HG02970 (cell line): ENCODE data around the gene SYNPO.

Experiments
- ATAC-seq: cut with Tn5 transposase; IDR thresholded peaks from one replicate; pipeline ENCODE4 v1.9.1; 2021; ENCODE audit warnings: mild to moderate bottlenecking, moderate library complexity, moderate number of reproducible peaks; ENCODE audit not compliant: unreplicated experiment, low FRiP score

SYNPO gene

DNA sequence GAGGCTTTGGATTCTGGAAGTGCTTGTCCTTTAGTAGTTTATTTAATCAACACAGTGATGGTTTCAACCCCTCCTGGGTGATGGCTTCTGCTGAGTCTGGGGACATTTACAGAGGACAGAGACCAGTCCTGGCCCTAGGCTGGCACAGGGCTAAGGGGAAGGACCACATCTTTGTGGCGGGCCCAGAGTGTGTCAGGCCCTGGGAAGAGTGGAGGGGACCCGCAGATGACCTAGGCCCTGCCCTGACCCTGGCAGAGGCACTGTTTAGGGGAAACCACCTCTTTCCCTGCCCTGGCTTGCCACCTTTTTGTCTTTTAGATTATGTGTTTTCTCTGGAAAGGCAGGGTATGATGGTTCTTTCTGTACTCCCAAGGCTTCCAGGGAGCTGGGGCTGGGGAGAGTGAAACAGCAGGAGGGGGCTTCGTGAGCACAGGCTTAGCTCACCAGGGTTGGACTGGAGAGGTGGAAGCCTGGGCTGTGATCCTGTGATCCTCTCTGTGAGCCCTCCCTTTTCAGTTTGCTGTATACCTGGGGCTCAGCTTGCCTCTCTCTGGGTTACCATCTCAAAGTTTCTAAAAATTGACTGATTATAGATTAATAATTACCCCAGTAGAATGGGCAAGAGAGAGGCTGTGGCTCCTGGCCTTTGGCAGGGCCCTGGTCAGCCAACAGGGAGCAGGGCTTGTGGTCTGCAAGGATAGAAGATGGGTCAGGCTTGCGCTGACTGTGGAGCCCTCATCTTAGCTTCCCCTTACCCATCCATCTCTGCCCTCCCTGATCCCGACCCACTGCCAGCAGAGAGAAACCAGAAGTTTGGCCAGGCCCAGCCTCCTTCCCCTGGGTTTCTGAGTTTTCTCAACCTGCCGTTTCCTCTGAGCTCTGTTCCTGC lies 1.7 kb upstream of the SYNPO start:
- ATAC-seq, result no peak

DNA sequence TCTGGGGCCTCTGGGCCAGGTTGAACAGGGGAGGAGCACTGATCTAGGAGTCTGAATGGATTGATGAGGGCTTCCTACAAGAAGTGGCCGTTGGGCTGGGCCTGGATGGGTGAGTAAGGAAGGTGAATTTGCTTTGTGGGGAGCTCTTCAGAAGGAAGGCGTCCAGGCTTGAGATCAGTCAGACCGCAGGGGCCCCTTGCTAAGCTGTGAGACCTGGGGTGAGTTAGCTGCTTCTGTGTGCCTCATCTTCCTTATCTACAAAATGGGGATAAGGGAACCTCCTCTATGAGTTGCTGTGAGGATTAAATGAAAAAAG lies 1.1 kb upstream of the SYNPO start:
- ATAC-seq, result no peak

DNA sequence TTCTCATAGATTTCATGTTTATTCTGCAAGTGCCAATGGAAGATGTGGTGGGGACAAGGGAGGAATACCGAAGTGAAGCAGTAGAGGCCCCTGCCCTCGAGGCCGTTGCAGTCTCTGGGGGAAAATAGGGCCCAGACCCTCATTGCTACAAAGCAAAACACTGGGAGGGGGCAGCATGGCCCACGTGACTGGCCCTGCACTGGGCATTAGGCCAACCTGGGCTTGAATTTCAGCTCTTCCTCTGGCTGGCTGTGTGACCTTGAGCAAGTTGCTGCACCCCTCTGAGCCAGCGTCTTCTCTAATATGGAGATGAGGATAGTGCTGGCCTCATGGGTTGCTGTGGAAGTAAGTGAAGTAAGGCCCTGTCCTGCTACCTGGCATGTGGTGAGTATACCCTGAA lies 709 bp upstream of the SYNPO start:
- ATAC-seq, result no peak

DNA sequence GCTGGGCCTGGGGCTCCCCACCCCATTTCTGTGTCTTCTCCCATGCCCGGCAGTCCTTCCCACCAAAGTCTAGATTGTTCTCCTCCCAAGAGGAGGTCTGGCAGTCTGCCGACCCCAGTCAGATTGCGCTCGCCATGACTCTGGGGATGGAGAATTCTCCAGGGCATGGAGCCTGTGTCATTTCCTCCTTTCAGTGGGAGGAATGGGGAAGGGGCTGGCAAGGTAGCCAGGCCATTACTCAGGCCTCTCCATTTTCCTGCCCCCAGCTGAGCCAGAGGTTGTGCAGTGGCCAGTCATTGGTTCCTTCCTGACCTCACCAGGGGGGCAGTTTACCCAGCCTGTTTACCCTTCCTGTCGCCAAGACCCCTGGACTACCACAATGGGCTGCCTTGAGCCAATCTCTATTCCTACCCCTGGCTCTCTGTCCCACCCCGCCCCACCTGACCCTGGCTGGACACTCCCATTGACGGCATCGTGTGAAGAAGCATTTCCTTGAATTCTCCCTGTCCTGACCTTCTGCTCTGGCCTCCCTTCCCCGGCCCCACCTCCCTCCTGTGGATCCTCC lies 628 bp downstream of the SYNPO start:
- ATAC-seq, result no peak

DNA sequence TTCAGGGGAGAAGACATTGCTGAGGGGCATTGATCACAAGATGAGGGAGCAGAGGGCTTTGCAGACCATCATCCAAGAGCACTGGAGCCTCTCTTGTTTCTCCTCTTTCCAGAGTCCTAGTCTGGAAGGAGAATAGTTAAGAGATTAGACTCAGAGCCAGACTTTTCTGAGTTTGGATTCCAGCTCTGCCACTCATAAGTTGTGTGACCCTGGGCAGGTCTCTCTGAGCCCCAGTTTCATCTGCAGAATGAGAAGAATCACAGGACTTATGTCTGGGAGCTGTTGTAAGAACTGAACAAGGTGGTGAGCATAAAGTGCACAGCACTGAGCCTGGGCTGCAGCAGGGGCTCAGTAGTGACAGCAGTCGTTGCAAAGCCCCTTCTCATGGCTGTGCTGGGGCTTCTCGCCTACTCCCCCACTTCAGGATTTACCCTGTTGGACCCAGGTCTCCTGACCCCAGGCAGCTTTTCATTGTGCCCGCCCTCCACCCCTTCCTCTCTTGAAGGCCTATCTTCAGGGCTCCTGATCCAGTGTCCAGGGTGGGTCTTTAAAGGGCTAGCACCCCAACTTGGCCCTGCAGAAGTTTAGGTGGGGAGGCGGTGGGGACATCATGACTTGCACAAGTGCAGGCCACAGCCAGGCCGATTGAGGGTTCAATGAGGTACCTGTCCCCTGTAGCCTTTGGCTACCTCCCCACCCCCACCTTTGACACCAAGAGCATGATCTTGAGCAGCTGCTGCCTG lies 1.5 kb downstream of the SYNPO start:
- no peak for ATAC-seq

DNA sequence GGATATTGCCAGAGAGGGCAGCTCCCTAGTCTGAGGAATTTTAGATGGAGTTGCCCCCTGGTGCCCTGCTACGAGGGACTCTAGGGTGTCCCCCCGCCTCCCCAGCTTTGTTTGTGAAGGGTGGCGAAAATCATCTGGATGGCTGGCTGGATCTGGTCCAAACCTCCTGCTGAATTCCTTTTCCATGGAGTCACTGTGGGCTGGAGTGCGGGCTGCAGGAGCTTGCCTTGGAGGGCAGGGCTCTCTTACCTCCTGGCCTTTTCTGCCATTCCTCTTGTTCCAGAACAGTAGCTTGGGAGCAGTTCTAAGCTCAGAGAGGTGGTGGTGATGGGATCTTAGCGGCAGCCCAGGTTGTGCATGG lies 2.1 kb downstream of the SYNPO start:
- no peak for ATAC-seq

DNA sequence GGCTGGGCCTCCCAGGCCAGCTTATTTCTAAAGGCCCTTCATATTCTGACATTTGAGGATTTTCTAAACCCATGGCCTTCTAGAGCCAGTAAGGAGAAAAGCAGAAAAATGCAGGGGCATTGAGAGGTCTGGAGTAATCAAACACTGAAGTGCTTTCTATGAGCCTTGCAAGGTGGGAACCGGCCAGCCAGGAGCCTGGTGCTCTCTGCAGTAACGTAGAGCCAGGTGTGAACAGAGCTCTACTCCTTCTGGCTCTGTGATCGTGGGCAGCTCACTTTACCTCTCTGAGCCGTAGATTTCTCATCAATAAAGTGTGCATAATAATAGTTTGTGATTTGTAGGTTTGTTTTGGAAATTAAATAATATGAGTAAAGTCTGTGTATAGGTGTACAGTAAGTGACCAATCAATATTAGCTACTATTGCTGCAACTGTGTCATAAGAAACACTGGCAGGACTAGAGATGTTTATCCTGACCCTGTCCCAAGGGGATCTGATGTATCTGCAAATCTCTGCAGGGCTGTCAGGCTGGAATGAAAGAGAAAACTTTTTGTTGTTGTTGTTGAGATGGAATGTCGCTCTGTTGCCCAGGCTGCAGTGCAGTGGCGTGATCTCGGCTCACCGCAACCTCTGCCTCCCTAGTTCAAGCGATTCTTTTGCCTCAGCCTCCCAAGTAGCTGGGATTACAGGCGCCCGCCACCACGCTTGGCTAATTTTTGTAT lies 2.7 kb downstream of the SYNPO start:
- no peak for ATAC-seq

DNA sequence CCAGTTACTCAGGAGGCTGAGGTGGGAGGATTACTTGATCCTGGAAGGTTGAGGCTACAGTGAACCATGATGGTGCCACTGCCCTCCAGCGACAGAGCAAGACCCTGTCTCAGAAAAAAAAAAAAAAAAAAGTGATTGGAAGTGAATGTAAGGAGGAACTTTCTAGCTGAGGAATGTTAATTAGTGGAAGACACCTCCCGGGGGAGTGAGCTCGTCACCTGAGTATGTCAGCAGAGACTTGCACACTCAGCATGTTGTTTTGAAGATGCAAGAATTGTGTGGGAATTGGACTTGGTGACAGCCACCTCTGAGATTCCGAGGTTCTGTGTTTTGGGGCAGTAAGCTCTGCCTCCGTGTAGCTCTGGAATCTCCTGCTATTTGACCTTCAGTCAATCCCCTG lies 3.6 kb downstream of the SYNPO start:
- no peak for ATAC-seq

DNA sequence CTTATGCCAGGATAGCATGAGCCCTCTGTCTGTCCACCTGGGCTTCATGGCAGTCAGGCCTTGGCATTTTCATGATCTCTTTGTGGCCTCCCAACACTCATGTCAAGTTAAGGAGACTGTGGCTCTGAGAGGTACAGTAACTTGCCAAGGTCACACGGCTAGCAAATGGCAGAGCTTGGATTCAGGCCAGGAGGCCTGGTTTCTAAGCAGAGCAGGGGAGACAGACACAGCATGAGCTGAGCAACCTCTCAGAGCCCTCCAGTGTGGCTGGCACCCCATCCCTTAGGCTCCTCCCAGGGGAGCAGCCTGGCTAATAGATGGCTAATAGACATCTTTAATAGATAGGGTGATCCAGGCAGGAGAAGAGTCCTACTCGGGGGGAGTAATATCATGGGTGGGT lies 4.1 kb downstream of the SYNPO start:
- no peak for ATAC-seq

DNA sequence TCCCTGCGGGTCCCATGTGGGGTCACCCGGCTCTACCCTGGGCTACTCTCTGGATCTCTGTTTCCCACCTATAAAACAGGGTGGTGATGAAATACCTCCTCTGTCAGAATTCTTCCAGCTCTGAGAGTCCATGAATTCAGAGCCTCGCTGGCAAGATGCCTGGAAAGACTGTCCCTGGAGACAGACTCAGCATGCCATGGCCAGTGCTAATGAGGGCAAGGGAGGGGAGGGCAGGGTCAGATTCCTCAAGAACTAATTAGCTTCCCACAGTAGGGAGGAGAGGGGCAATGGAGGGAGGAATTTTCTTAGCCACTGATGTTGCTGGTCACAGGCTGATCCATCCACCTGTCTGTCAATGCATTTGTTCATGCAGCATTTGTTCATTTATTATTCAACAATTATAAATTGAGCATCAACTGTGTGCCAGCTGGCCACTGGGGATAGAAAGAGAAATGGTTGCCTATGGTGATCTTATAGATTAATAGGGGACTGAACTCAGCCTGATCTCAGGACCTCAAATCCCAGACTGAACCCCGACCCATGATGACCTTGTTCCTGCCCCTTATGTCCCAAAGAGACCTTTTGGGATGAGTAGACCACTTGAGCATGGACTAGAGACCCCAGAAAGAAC lies 4.7 kb downstream of the SYNPO start:
- no peak for ATAC-seq

DNA sequence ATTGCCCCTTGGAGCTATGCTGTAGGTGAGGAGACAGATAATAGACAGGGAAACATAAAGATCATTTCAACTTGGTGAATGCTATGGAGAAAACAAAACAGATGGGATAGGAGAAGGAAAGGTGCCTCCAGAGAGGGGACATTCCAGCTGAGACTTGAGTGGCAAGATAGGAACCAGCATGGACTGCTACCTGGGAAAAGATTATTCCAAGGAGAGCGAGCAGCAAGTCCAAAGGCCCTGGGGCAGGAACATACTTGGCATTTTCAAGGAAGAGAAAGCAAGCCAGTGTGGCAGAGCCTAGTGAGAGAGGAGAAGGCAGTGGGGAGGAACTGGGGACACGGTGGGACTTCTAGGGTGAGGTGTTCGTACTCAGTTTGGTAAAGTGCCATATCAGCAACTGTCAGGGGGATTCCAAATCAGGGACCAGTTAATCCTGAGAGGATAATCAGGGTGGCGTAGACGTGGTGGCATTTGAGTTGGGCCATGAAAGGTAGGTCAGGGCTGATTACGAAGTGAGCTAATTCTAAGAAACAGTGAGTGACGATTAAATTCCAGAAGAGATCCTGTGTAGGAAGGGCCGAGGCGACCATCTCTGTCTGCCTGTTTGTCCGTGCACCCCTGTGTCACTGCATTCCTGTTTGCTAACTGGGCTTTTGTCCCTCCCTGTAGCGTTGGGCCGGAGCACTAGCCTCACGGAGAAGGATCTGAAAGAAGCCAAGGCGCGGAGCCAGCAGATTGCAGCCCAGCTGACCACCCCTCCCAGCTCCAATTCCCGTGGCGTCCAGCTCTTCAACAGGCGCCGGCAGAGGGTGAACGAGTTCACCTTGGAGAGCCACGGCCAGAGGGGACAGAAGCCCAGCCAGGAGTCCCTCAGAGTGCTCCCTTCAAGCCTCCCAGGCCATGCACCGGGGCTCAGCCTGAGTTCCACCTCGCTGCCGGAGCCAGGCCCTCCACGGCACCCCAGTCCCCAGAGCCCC lies 7.1 kb downstream of the SYNPO start:
- ATAC-seq, result no peak

DNA sequence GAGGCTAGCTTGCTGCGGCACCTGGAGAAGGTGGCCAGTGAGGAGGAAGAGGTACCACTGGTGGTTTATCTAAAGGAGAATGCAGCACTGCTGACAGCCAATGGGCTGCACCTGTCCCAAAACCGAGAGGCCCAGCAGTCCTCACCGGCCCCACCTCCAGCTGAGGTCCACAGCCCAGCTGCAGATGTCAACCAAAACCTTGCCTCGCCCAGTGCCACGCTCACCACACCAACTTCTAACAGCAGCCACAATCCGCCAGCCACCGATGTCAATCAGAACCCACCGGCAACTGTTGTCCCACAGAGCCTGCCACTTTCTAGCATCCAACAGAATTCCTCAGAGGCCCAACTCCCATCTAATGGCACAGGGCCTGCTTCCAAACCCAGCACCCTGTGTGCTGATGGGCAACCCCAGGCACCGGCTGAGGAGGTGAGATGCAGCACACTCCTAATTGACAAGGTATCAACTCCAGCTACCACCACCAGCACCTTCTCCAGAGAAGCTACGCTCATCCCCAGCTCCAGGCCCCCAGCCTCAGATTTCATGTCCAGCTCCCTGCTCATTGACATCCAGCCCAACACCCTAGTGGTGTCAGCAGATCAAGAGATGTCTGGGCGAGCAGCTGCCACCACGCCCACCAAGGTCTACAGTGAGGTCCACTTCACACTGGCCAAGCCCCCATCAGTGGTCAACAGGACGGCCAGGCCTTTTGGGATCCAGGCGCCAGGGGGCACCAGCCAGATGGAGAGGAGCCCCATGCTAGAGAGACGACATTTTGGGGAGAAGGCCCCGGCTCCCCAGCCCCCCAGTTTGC lies 8.0 kb downstream of the SYNPO start:
- no peak for ATAC-seq

DNA sequence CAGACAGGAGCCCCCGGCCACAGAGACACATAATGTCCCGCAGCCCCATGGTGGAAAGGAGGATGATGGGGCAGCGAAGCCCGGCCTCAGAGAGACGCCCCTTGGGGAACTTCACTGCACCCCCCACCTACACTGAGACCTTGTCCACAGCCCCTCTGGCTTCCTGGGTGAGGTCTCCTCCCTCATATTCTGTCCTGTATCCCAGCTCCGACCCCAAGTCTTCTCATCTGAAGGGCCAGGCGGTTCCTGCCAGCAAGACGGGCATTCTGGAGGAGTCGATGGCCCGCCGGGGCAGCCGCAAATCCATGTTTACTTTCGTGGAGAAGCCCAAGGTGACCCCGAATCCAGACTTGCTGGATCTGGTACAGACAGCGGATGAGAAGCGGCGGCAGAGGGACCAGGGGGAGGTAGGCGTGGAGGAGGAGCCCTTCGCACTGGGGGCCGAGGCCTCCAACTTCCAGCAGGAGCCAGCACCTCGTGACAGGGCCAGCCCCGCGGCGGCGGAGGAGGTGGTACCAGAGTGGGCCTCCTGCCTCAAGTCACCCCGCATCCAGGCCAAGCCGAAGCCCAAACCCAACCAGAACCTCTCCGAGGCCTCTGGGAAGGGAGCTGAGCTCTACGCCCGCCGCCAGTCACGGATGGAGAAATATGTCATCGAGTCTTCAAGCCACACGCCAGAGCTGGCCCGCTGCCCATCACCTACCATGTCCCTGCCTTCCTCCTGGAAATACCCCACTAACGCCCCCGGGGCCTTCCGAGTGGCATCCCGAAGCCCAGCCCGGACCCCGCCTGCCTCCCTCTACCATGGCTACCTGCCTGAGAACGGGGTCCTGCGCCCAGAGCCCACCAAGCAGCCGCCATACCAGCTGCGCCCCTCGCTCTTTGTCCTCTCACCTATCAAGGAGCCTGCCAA lies 8.9 kb downstream of the SYNPO start:
- no peak for ATAC-seq

DNA sequence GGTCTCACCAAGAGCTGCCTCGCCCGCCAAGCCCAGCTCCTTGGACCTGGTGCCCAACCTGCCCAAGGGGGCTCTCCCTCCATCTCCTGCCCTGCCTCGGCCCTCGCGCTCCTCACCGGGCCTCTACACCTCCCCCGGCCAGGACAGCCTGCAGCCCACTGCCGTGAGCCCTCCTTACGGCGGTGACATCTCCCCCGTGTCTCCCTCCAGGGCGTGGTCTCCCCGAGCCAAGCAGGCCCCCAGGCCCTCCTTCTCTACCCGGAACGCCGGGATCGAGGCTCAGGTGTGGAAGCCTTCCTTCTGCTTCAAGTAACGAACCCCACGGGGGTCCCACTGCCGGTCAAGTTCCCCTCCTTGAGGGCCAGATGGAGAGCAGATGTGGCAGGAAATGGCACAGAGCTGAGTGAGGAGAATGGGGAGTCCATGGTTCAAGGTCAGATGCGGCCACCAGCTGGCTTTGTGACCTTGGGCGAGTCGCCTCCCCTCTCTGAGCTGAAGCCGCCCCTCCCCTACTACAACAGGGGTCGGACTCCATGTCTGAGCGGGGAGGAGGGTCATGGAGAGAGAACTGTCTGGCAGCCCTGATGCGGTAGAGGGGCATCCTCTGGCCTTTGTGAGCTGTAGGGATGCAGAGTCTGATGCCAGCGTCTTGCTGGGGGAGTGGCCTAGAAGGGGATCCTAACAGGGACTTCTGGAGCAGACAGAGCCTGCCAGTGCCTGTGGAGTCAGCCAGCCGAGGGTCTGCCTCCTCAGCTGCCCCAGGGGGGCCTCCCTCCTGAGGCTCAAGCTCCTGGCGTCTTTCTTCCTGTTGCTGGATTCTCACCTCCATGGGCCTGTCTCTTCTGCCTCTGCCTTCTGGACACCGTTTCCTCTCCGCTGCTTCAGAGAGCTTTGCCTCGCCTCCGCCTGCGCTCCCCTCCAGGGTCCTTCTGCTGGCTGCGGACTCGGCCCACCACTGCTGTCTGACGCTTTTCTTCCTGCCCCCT lies 9.9 kb downstream of the SYNPO start:
- ATAC-seq, result no peak

DNA sequence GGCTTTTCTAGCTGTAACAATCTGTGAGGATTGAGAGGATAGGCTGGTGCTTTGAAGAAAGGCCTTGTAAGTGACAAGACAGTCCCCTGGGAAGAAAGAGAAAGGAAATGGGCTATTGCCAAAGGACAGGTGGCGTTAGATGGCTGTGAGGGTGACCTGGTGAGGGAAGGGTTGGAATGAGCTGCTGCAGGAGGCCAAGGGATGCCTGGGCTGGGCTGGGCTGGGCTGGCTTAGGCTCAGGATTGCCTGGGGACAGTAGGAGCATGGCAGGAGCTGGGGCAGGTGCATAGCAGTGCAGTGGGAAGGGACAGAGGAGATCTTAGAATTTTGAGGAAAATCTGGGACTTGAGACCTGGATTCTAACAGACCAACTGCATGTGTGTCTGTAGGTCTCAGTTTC lies 10.9 kb downstream of the SYNPO start:
- ATAC-seq, result no peak

DNA sequence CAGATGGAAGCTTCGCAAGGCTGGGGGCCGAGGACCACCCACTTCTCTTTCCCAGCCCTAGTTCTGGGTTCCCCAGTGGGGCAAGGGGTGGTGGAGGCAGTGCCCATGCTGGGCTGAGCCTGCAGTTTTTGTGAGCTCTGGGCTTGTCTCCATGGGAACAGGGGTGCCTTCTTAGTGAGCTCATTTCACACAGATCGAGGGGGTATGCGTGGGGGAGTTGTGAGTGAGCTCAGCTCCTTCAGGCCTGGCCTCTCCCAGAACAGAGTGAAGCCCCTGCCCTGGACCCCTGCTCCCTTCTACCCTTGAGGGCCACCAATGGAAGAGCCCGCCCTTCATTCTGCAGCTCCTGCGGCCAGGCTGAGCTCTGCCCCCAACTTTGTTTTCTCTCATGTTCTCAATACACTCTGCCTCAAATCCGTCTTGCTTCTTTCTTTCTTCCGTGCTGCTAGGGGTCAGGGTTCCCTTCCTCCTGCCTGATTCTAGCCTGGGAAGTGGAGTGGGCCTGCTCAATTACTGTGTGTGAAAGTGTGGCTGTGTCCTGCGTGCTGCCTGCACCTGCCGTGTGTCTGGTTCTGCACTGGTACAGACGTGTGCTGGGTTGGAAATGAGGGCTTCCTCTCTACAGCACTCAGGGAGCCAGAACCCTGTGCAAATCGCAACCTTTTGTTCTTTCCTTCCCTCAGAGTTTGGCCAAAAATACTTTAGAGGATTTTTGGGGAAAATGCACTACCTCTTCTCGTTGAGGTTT lies 11.6 kb downstream of the SYNPO start:
- no peak for ATAC-seq
